ENCODE results near the gene SPAG7.

GRCh38 chr17:4933646-4934045 is 34.0 kb downstream of the SPAG7 start:
- TF ChIP-seq POLR2A (IDR thresholded peaks at IDR 0.05) (no peak), CTCF (IDR thresholded peaks at IDR 0.05 in 4 of 5, conservative IDR thresholded peaks at IDR 0.05 in 1 of 5) (no peak)

Measured in gastrocnemius medialis (tissue), 4 donors.